Chondrocyte (in vitro differentiated cells): ENCODE results near the gene PITPNM3. TPM values are rescaled to one million over a fixed set of nuclear protein-coding genes. Genes with fewer than 3 reads are reported as not detected.

ENCODE experiments used
- DNase-seq: peaks from one replicate; pipeline ENCODE4 v3.0.0; 2021; ENCODE audit warnings: mixed read lengths, low spot score
- H3K27ac Mint-ChIP-seq: one replicate; pipeline ENCODE4 v1.8.0; 2021; ENCODE audit warnings: mild to moderate bottlenecking, moderate library complexity, mixed read lengths; ENCODE audit not compliant: unreplicated experiment
- H3K27me3 Mint-ChIP-seq: 2 replicates; pipeline ENCODE4 v1.8.0; 2021; ENCODE audit warnings: low read depth, mixed read lengths
- H3K36me3 Mint-ChIP-seq: 2 replicates; pipeline ENCODE4 v1.8.0; 2021; ENCODE audit warnings: low read depth, mixed read lengths
- H3K4me1 Mint-ChIP-seq: 2 replicates; pipeline ENCODE4 v1.8.0; 2021; ENCODE audit warnings: low read depth, mild to moderate bottlenecking, mixed read lengths
- H3K4me3 Mint-ChIP-seq: one replicate; pipeline ENCODE4 v1.8.0; 2021; ENCODE audit warnings: mild to moderate bottlenecking, moderate library complexity, mixed read lengths; ENCODE audit not compliant: unreplicated experiment
- H3K9me3 Mint-ChIP-seq: 2 replicates; pipeline ENCODE4 v1.8.0; 2021; ENCODE audit warnings: low read depth, mixed read lengths
- total RNA-seq: library from RNA; stranded (reverse); gene quantifications from 3 replicates; pipeline ENCODE4 v1.2.1, GENCODE V29; 2021
- TF ChIP-seq, protein P1 (sequence below): fragments of 200-600 bp; sonication (generic); IDR thresholded peaks from 2 replicates; pipeline ENCODE4 v1.5.0; 2021; ENCODE audit warnings: antibody characterized with exemption, mild to moderate bottlenecking, moderate library complexity

The PITPNM3 gene
- total RNA-seq, 1 donor from 2014 or later = 5.7 TPM

DNA sequence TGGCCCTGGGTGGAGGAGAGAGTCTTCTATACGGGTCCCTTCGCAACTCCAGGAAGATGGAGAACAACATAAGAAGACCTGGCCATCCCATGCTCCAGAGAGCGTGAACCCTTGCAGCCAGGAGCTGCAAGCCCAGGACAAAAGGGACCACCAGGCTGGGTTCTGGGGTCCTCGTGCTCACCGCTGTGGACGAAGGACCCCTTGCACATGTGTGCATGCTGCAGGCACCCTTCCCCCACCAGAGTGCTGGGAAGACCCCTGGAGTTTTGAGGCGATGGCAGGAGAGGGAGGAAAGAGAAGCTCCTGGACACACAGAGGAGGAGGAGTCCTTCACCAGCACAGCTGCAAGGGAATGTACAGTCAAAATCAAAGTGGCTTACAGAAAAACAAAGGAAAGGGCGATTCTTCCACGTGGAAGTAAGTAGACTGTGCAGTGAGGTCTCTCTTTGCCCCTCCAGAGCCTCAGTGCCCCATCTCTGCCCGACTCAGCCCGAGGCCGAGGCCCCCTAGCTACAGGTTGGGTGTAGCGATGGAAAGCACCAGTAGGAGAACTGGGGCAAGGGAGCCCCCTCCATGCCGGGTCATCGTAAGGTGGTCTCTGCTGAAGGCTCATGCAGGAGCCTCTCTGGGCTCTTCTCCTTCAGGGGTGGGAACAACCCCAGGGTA, 60.8 kb downstream of the PITPNM3 start:
- Mint-ChIP-seq H3K27ac (no peak overlapping the region), H3K36me3 (peaks cover 2% of the 10 kb centered on the region), H3K4me1 (peaks cover 29% of the 10 kb centered on the region), H3K27me3 (peaks cover 6% of the 10 kb centered on the region), H3K9me3 (no peaks in the 10 kb centered on the region), H3K4me3 (no peak overlapping the region)
- TF ChIP-seq, protein P1, sequence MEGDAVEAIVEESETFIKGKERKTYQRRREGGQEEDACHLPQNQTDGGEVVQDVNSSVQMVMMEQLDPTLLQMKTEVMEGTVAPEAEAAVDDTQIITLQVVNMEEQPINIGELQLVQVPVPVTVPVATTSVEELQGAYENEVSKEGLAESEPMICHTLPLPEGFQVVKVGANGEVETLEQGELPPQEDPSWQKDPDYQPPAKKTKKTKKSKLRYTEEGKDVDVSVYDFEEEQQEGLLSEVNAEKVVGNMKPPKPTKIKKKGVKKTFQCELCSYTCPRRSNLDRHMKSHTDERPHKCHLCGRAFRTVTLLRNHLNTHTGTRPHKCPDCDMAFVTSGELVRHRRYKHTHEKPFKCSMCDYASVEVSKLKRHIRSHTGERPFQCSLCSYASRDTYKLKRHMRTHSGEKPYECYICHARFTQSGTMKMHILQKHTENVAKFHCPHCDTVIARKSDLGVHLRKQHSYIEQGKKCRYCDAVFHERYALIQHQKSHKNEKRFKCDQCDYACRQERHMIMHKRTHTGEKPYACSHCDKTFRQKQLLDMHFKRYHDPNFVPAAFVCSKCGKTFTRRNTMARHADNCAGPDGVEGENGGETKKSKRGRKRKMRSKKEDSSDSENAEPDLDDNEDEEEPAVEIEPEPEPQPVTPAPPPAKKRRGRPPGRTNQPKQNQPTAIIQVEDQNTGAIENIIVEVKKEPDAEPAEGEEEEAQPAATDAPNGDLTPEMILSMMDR = peak; percentile 17
- peak; percentile 63 for DNase-seq

DNA sequence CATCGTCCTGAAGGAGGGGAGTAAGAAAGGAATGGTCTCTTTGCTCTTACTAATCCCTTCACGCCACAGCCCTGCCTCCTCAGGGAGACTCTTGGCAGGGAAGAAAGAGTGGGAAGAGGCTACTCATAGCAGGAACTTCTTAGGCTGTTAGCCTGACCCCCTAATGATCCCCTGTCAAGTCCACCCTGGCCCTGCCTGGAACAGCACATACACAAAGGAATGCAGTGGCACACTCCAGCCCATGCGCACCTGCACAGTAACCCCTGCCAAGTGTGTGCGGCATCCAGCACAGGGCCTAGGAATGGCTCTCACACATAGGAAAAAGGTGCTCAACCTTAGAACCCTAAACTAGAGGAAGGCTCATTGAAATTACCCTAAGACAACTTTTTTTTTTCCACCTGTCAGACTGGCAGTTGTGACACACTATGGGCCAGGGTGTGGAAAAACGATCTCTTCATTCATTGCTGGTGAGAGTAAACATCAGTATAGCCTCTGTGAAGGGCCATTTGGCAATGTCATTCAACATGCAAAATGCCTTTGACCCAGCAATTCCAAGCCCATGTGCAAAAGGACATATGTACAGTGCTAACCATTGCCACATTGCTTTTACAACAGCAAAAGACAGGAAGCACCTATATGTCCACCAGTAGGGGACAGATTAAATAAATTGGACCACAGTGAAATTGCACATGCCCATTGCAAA, 62.0 kb downstream of the PITPNM3 start:
- Mint-ChIP-seq H3K36me3 (peaks cover 2% of the 10 kb centered on the region), H3K27ac (no peak overlapping the region), H3K9me3 (no peaks in the 10 kb centered on the region), H3K4me3 (no peak overlapping the region), H3K27me3 (peaks cover 6% of the 10 kb centered on the region), H3K4me1 (peaks cover 29% of the 10 kb centered on the region)
- TF ChIP-seq, protein P1 = no peak
- peak; percentile 40 for DNase-seq

DNA sequence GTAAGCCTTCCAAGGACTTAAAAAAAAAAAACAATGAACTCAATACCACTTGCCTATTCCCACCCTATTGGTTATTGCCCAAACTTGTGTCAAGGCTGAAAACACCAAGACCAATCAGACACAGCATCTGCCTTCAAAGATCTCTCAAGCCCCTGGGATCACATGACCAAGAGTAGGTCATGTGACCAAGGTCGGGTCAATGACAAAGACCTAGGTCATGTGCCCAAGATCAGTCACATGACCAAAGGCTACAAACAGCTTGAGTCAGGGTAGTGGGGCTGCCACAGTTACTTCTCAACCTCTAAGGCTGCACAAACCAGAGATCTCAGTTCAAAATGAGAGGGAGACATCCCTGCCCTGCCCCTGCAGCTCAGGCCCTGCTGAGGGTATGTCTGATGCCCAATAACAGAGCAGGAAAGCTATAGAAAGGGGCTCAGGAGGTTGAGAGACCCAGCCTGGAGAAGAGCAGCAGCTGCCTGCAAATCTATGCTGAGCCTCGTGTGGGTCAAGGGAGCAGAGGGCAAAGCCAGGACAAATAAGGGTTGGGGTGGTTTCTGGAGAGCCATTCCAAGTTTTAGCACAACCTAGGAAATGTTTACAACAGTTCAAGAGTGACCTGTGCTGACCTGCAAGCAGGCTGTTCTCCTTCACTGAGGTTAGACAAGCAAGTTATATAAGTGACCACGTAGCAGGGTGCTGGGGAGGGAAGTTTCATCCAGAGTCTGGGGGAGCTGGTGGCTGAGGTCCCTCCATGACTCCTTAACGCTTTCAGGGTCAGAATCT, 63.3 kb downstream of the PITPNM3 start:
- peaks cover 25% of the 10 kb centered on the region for H3K4me1 Mint-ChIP-seq
- peak; percentile 12 for DNase-seq
- H3K9me3 Mint-ChIP-seq = no peaks in the 10 kb centered on the region
- TF ChIP-seq, protein P1 = no peak
- H3K27ac Mint-ChIP-seq = no peak overlapping the region
- H3K36me3 Mint-ChIP-seq = no peaks in the 10 kb centered on the region
- peaks cover 6% of the 10 kb centered on the region for H3K27me3 Mint-ChIP-seq
- no peak overlapping the region for H3K4me3 Mint-ChIP-seq

DNA sequence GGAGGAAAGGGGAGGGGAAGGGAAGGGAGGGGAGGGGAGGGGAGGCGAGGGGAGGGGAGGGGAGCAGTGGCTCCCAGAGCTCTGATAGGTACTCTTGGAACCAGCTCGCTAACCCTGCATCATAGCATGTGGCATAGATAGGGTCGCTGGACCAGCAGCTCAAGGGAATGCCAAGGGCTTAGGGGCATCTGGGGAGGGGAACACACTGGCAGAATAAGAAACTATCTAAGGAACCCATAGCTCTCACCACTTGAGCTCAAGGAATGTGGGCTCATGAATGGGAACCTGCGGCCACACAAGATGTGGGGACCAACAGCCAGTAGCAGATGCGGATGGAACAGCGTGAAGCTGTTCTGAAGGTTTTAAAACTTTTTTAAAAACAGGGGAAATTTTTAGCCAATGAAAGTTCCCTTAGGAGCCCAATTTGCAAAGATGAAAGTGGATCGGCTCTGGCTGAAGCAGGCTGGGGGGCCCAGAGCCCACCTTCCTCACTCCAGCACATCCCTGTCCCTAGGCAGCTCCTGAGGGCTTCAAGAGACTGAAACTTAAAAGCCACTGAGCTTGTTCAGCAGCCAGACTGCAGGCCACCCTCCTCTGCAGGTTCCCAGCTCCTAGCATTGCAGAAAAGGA, 65.2 kb downstream of the PITPNM3 start:
- Mint-ChIP-seq H3K27me3 (peaks cover 2% of the 10 kb centered on the region), H3K4me1 (peaks cover 15% of the 10 kb centered on the region), H3K4me3 (no peak overlapping the region), H3K36me3 (no peaks in the 10 kb centered on the region), H3K9me3 (no peaks in the 10 kb centered on the region), H3K27ac (no peak overlapping the region)
- DNase-seq = no peak
- TF ChIP-seq, protein P1 = no peak
